Measurements from ENCODE around the gene FCGR1A.
A peak's percentile ranks its signal among the peaks of the same experiment; 100 is the strongest.
"Not testable (repeated sequence)": the region's sequence is repeated elsewhere in the genome, so short reads cannot be mapped to it uniquely, and the experiment has no call there.

The FCGR1A gene

DNA sequence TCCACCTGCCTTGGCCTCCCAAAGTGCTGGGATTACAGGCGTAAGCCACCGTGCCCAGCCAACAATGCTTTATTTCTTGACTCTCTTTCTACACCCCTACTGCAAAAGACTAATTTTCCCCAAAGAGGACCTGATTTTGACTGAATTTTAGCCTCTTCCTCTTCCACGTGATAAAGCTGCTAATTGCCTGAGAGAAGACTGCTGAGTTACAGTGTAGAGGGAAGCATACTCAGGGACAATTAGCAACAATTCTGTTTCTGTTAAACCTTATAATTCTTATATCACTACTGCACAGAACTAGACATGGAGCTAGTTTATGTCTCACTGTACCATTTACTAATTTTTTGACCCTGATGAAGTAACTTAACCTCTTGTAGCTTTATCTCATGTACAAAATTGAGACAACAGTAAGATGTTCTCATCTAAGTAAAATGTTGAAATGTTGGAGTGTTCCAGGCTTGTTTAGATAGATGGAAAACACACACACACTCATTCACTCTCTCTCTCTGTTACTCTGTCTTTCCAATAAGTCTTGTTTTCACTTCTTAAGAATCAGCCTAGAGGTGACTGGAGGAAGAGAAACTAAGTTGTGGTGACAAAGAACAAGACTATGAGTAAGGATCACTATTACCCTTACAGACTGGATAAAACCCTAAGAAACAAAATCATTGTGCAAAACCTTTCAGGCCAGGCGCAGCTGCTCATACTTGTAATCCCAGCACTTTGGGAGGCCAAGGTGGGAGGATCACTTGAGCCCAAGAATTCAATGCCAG, 10.7 kb upstream of the FCGR1A start:
- CTCF ChIA-PET; DNase-seq (ENCODE audit: extremely low spot score); POLR2A ChIA-PET: not testable (repeated sequence)

DNA sequence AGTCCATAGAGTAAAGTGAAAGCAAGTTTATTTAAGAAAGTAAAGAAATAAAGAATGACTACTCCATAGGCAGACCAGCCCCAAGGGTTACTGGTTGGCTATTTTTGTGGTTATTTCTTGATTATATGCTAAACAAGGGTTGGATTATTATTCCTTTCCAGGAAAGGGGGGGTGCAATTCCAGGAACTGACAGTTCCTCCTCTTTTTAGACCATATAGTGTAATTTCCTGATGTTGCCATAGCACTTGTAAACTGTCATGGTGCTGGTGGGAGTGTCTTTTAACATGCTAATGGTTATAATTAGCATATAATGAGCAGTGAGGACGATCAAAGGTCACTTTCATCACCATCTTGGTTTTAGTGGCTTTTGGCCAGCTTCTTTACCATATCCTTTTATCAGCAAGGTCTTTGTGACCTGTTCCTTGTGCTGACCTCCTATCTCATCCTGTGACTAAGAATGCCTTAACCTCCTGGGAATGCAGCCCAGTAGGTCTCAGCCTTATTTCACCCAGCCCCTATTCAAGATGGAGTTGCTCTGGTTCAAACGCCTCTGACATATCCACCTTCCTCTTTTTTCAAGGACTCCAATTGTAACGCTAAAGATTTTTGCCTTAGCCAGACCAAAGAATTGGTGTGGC, 6.9 kb upstream of the FCGR1A start:
- CTCF ChIA-PET; POLR2A ChIA-PET; DNase-seq (ENCODE audit: extremely low spot score): not testable (repeated sequence)

DNA sequence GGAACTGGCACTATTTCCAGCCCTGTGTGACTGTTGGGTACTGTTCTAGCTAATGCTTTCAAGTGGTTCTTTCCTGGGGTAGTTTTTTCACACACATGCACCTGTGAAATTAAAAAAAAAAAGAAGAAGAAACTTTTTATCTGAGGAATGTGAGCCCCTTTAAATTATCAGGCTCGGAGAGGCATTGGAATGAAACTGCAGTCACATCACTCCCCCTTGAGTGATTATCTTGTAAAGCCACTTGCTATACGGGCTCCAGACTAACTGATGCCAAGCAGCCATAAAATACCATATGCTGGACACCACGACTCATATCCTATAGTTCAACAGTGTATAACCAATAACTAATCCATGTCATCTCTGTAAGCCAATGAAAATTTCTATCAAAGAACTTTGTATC, 5.4 kb upstream of the FCGR1A start:
- CTCF ChIA-PET; DNase-seq (ENCODE audit: extremely low spot score); POLR2A ChIA-PET: not testable (repeated sequence)

DNA sequence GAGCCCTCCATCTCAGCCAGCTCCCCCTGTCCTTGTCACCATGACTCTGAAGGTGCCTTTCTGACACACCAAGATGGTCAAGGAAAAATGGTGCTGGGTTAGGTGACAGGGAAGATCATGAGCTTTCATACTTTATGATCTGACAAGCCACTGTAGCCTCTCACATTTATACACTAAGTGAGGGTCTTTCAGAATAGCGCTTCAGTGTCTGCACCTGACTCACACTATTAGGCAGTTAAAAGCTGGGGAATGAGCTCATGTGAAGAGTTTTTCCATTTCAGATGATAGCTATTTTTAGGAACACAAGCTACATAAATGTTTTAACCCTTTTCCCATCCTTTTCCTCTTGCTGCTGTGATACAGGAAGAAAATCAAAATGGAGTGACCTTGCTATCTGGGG, 4.2 kb upstream of the FCGR1A start:
- POLR2A ChIA-PET; CTCF ChIA-PET; DNase-seq (ENCODE audit: extremely low spot score): not testable (repeated sequence)

DNA sequence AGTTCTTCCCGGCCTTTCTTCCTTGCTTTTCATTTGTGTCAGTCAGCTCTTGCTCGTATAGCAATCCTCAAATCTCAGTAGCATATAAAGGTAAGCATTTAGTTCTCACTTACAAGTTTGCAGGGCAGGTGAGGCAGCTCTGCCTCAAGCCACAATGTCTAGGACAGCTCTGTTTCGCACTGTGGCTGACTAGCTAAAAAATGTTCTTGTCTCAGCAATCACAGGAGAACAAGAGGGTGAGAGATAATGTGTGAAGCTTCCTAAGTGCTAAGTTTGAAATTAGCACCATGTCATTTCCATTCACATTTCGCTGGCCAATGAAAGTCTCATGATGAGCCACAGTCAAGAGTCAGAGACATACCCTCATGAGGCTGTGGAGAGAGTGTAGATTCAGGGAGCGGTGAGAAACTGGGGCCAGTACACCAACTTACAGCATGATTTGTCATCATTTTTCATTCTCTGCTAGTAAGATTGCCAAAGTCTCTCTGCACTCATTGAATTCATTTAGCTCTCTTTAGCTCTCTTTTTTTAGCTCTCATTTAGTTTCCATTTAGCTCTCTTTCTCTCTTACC, 995 bp upstream of the FCGR1A start:
- POLR2A ChIA-PET; DNase-seq (ENCODE audit: extremely low spot score); CTCF ChIA-PET: not testable (repeated sequence)

DNA sequence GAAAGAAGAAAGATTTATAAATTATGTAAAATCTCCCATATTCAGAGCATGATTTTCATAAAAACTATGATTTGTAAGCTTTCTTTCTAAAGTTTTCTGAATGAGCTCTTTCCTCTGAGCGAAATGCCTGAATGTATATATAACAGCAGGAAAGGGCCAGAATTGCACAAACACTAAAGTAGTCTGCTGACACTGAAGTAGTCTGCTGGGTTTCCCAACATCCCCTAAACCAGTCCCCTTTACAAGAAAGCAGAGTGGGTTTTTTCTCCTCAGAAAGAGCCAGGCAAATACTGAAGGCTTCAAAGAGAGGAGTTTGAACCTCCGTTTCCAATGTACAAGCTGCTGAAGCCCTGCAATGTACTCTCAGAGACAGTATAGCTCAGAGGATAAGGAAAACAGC, 795 bp downstream of the FCGR1A start:
- DNase-seq (ENCODE audit: extremely low spot score); CTCF ChIA-PET; POLR2A ChIA-PET: not testable (repeated sequence)

DNA sequence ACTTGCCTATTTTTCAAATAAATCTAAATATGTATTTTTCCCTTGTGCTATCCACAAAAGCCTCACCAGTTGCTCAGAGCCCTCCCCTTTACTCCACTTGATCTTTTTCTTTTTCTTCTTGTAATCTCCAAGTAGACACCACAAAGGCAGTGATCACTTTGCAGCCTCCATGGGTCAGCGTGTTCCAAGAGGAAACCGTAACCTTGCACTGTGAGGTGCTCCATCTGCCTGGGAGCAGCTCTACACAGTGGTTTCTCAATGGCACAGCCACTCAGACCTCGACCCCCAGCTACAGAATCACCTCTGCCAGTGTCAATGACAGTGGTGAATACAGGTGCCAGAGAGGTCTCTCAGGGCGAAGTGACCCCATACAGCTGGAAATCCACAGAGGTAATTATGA, 1.4 kb downstream of the FCGR1A start:
- DNase-seq (ENCODE audit: extremely low spot score); POLR2A ChIA-PET; CTCF ChIA-PET: not testable (repeated sequence)

DNA sequence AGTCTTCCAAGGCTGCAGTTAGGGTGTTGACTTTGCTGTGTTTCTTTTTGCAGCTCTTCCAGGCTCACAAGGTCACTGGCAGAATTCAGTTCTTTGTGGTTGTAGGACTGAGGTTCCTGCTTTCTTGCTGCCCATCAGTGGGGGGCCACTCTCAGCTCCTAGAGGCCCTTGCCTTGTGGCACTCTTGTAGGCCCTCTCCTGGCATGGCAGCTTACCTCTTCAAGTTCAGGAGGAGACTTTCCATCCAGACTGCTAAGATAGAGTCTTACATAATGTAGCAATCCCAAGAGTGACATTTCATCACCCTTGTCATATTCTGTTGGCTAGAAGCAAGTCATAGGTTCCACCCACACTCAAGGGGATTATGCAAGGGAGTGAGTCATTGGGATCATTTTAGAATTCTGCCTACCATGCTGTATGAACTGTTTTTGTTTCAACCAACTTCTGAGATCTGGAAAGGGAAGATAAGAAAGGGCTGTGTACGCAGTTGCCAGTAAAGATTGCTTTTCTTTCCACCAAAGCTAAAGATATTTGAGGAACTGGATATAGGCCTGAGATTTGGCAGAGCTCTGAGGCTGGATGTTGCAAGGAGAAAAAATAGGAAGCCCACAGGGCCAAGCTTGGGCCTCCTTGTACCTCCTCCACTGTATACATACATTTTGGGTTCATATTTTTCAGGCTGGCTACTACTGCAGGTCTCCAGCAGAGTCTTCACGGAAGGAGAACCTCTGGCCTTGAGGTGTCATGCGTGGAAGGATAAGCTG, 5.4 kb downstream of the FCGR1A start:
- POLR2A ChIA-PET; DNase-seq (ENCODE audit: extremely low spot score); CTCF ChIA-PET: not testable (repeated sequence)

DNA sequence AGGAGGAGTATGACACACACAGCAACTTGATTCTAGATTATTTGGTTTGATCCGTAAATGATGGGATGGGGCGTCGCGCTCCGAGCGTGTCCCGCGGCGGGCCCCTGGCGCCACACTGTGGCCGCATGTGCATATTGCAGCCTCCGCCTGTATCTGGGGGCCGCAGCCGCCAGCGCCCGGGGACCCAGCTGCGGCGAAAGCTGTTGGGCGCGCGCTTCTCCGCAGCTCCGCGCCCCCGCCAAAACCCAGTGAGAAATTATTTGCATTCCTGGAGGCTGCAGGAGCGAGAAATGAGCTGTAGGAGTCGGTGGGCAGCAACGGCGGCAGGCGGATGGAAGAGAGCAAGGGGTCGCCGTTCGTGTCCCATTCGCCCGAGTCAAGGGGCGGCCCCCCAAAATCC, 10.0 kb downstream of the FCGR1A start:
- TF ChIP-seq, protein P1, sequence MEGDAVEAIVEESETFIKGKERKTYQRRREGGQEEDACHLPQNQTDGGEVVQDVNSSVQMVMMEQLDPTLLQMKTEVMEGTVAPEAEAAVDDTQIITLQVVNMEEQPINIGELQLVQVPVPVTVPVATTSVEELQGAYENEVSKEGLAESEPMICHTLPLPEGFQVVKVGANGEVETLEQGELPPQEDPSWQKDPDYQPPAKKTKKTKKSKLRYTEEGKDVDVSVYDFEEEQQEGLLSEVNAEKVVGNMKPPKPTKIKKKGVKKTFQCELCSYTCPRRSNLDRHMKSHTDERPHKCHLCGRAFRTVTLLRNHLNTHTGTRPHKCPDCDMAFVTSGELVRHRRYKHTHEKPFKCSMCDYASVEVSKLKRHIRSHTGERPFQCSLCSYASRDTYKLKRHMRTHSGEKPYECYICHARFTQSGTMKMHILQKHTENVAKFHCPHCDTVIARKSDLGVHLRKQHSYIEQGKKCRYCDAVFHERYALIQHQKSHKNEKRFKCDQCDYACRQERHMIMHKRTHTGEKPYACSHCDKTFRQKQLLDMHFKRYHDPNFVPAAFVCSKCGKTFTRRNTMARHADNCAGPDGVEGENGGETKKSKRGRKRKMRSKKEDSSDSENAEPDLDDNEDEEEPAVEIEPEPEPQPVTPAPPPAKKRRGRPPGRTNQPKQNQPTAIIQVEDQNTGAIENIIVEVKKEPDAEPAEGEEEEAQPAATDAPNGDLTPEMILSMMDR (IDR thresholded peaks at IDR 0.05; ENCODE audit: control extremely low read depth, extremely low read depth, low read depth, missing control alignments), result peak; percentile 52
- peak; percentile 53 for DNase-seq (ENCODE audit: extremely low spot score)
- CTCF ChIA-PET, POLR2A ChIA-PET: not testable (repeated sequence)

DNA sequence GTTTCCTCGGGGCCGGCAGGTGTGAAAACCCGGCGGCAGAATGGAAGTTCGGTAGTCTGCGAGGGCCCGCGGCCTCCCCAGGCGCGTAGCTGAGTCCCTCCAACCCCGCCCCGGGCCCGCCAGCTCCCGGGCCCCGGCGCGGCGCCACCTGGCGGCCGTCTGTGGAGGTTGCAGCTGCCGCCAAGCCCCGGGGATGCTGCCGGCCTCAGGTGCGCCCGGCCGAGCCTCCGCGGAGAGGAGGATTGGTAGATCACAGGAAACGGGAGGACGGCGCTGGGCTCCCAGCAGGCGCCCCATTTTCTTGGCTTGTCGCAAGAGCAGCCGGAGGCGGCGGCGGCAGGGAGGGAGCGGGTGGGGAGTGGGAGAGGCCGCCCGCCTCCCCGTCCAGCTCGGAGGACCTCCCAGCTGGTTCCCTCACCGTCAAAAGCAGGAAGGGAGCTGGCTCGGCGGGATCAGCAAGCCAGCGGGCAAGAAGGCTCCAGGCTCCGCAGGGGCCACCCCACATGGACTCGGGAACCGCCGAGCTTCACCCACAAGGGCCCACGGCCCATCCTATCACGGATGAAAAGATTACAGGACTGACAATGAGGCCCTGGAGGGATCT, 10.5 kb downstream of the FCGR1A start:
- POLR2A ChIA-PET, CTCF ChIA-PET: not testable (repeated sequence)
- peak; percentile 79 for DNase-seq (ENCODE audit: extremely low spot score)
- TF ChIP-seq, protein P1 (IDR thresholded peaks at IDR 0.05; ENCODE audit: control extremely low read depth, extremely low read depth, low read depth, missing control alignments), result peak; percentile 87

DNA sequence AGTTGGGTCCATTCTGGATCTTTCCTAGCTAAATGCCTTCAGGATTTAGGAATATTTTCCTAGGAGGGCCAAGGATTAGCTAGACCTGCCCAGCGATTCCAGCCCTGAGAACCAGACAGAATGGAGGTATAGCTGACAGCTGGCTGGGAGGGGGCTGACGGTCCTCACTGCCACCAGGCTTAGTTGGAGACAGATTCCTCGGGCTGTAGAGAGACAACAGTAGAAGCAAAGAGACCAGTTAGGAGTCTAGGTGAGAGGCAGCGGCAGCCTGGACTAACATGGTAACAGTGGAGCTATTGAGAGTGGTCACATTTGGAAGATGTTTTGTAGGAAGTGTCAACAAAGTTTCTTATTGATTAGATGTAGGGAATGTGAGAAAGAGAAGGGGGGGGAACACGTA, 11.4 kb downstream of the FCGR1A start:
- CTCF ChIA-PET; POLR2A ChIA-PET; DNase-seq (ENCODE audit: extremely low spot score): not testable (repeated sequence)

DNA sequence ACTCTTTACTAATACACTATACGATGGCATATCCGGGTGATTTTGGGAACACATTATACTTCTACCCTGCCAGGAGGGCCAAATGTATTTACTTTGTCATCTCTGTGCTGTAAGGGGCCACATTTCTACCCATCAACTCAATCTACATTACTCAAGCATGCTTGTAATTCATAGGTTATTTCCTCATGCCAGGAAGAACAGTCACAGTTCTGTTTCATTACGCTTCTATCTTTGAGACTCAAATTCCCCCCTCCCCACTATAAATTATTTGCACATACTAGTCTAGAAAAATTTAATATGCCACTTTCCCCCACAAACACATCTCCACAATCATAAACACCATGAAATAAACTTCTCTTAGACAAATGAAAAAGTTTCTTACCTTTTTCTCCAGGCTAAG, 19.1 kb downstream of the FCGR1A start:
- CTCF ChIA-PET; POLR2A ChIA-PET; DNase-seq (ENCODE audit: extremely low spot score): not testable (repeated sequence)

DNA sequence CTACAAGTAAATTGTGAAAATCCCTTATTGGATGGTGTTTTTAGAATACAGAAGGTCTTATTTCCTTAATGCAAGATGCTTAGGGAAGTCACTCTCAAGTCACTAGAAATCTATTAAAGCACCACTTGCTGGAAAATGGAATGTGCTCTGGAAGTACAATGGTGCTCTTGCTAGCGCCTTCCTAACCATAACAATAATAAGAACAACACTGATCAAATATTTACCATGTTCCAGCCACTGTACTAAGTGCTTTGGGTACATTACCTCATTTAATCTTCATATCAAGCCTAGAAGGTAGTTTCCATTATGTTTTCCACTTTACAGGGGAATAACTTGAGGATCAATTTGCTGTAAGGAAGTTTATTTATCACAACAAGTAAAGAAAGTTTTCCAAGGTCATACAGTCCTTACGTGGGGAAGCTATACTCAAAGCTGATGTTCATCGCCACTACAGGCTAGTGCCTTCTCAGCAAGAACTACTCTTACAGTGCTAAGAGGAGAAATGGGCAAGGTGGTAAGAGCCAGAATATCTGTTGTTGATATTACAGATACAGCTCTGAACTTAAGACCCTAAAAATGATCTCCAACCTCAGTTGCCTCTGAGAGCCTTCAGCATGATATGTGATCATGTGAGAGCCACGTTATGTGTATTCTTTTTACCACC, 22.1 kb downstream of the FCGR1A start:
- POLR2A ChIA-PET; DNase-seq (ENCODE audit: extremely low spot score); CTCF ChIA-PET: not testable (repeated sequence)

DNA sequence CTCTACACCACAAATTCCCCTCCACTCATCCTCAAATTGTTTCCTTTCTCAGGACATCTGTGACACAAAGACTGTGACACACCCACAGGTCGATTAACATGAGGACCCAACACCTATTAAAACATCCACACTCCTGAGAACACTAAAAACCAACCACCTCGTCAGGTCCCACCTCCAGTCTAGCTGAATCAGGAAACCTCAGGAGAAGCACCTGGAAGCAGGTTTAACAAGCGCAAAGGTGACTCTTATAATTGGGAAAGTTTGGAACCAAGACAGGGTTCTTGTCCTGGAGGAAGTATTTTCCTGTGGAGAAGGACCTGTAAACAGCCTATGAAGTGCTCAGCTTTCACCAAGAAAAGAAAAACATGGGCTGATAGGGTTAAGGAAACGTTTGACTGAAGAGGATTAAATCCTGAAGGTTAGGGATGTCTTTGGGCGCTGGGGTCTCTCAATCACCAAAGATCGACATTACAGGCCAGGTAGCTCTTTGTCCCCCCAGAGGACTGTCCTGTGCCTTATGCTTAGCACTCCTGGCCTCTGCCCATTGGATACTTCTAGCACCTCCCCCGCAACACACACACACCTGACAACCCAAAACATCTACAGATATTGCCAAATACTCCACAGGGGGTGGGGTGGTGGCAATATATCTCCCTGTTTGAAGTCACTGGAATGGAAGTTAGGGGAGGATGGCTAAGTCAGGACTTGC, 28.4 kb downstream of the FCGR1A start:
- DNase-seq (ENCODE audit: extremely low spot score); CTCF ChIA-PET; POLR2A ChIA-PET: not testable (repeated sequence)

DNA sequence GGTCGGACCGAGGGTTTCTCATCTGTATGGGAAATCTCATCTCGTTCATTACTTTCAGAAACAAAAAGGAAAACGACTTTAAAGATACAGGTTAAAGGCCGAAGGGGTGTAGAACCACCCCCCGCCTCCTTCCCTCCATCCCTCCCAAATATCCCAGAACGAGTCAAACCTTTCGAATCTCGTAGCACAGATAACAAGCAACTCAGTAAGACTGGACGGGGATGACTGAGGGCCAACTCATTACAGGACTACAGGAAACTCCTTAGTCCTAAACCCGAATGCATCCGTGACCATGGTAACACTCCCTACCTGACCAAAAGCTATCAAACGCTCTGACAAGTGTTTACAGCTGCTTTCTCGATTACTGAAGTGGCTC, 29.0 kb downstream of the FCGR1A start:
- CTCF ChIA-PET; DNase-seq (ENCODE audit: extremely low spot score); POLR2A ChIA-PET: not testable (repeated sequence)
